HG03103 (cell line): ENCODE data around the gene ACAD9.
"Not testable (repeated sequence)": the region's sequence is repeated elsewhere in the genome, so short reads cannot be mapped to it uniquely, and the experiment has no call there.

ENCODE experiments used
- ATAC-seq: cut with Tn5 transposase; IDR thresholded peaks from one replicate; pipeline ENCODE4 v1.9.1; 2021; ENCODE audit warnings: low read depth; ENCODE audit not compliant: unreplicated experiment

Gene ACAD9

GRCh38 chr3:128879125-128879969 is at the start of gene ACAD9:
ACAD9 (plus strand) TSS chr3:128879620; CDS start chr3:128879692, 72 bp downstream.
- peak; percentile 80 for ATAC-seq

DNA sequence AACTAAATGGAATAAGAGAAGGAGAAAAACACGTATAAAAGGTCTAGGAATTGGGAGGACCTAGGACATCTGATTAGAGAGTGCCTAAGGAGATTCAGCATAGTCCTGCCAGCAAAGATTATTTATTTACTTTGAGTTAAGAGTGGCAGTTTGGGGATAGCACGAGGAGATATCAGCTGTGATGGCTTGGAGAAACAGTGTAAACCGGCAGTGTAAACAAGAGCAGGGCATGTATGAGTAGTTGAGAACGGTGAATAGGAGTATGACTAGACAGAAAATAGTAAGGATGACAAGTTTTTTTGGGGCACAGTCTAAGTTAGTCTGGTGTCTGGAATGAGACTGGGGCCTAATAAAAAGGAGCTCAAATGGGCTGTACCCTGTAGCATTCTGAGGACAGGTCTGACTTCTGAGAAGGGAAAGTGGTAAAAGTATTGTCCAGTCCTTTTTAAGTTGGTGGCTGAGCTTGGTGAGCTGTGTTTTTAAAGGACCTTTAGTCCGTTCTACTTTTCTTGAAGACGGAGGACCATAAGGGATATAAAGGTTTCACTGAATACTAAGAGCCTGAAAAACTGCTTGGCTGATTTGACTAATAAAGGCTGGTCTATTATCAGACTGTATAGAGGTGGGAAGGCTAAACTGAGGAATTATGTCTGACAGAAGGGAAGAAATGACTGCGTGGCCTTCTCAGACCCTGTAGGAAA is 49.3 kb upstream of the ACAD9 start:
- not testable (repeated sequence) for ATAC-seq

DNA sequence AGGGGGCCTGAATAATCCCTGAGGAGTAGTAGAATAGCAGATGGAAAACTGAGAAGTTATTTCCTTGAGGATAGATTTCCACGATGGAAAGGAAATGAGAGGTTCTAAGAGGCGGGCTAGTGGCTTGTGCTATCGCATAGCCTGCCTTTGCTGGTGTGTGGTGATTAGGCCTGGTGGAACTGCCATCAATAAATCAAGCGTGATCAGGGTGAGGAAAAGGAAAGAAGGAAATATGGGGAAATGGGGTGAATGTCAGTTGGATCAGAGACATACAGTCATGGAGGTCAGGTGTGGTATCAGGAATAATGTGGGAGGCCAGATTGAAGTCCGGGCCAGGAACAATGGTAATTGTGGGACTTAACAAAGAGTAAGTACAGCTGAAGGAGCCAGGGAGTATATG is 48.7 kb upstream of the ACAD9 start:
- not testable (repeated sequence) for ATAC-seq

DNA sequence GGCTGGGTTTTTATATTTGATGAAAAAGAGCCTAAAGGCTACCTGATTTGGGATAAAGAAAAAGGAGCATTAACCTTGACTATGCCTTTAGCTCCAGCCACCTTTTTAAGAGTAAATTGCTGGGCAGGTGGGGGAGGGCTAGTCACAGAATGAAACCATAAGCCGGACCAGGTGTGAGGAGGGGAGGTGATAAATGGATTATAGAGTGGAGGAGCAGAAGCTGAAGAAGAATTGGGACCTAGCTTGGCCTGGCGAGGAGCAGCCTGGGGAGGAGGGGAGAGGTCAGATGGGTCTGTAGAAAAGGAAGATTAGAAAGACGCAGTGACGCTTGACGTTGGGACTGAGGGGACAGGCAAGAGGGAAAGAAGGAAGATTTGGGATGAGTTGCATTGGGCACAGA is 46.4 kb upstream of the ACAD9 start:
- not testable (repeated sequence) for ATAC-seq

DNA sequence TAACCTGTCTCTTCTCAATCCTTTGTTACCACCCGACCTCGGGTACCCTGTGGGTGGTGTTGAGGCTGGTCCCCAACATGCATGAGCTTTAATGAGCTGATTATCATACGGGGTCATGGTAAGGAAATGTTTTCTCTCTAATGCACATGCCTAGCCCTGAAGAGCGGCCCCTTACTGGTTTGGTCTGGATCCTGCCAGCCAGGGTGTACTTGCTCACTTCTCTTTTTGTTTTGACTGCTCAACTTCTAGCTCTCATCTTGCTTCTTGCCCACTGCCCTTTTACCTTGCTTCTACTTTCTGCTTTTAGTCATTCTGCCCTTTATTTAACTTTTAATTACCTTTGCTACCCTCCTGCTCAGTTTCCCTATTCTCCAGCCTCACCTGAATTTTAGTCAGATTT is 44.3 kb upstream of the ACAD9 start:
- ATAC-seq, result no peak

GRCh38 chr3:128841926-128842920 is 37.2 kb upstream of the ACAD9 start:
- no peak for ATAC-seq

GRCh38 chr3:128844502-128844901 is 34.9 kb upstream of the ACAD9 start:
- no peak for ATAC-seq

- no peak for ATAC-seq
Observed at GRCh38 chr3:128845119-128845777, 34.2 kb upstream of the ACAD9 start.

- ATAC-seq, result peak; percentile 71
Observed at GRCh38 chr3:128845778-128846485, 33.5 kb upstream of the ACAD9 start.

DNA sequence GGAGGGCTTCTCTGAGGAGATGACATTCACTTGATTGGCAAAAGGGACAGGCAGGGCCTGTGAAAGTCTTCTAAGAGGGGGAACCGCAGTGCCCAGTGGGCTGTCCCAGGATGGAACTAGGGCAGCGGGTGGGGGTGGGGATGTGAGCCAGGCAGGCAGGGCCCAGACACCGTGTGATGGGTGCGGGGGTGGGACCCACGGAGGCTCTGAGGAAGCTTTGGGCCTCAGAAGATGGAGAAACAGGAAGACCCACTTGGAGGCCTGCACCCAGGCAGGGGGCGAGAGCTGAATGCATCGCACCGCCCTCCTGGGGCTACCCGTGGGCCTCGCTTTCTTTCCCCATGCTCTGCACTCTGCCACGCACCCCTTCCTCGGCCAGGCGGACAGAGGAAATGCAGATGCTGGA is 32.9 kb upstream of the ACAD9 start:
- no peak for ATAC-seq

DNA sequence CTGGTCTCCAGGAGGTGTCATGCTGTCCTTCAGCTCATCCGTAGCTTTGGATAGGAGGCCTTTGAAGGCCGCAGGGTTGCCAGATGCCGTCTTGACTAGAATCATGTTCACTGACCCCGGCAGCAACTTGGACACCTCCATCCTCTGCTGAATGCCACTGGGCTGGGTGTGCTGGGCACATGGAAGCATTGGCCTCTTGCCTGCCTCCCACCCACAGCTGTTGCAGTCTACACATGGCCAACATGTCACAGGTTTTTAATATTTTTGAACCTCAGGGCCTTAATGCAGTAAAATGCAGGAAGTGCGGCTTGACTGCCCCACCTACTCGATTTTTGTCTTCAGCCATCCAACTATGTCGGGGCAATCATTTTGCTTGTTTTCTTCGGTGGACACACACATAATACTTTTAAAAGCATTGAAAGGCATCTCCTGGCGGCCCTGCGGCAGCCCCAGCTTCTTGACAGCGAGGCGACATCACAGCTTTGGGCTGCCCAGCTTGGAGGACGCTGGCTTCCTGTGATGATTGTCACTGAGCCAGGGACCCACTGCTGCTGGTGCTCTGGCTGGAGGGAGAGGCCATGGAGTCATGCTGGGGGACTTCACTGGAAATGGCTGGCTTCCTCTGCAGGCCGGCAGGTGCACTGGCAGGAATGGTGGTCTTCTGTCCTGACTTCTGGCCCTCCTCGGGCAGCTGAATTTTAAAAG is 31.6 kb upstream of the ACAD9 start:
- no peak for ATAC-seq

GRCh38 chr3:128848936-128849335 is 30.5 kb upstream of the ACAD9 start:
- no peak for ATAC-seq

DNA sequence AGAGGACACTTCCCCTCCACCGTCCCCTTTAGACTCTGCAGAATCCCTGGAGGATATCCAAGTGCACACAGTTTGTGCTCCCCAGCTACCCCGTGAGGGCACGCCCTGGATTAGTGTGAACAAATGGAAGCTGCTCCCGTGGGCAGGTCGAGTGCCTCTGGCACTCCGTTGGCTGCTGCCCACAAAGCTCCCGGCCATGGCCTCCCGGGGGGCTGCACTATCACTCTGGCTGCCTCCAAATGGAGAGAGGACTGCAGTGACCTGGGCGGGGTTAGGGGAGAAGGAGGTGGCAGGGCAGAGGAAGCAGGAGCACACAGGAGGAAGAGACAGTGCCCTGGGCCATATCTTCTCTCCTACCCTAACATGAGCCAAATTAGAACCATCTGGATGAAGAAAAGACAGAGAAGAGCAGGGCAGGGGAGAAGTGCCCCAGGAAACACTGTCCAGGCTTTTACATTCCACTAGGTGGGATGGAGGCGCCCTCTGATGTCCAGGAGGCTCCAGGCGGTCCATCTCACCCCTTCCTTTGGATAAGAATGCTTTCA is 29.4 kb upstream of the ACAD9 start:
- no peak for ATAC-seq

- no peak for ATAC-seq
Observed at GRCh38 chr3:128850544-128850943, 28.9 kb upstream of the ACAD9 start.

GRCh38 chr3:128851601-128852000 is 27.8 kb upstream of the ACAD9 start:
- no peak for ATAC-seq

- ATAC-seq, result no peak
Observed at GRCh38 chr3:128853826-128854225, 25.6 kb upstream of the ACAD9 start.

GRCh38 chr3:128854475-128854874 is 24.9 kb upstream of the ACAD9 start:
- ATAC-seq, result no peak

DNA sequence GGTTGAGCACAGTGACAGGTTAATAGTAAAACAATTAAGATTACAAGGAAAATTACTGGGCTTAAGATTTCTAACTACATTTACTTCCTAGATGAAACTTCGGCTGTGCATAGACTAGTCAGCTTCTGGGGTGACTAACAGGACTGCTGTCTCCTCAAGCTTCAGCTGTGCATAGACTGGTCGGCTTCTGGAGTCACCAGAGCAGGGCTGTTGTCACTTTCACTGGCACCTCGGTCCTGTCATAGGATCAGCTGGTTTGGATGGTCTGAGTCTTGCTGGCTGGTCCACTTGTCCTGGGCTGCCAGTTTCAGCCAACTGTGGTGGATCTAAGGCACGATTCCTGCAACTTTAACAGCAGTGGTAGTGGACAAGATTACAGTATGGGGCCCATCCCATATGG is 23.9 kb upstream of the ACAD9 start:
- ATAC-seq, result no peak

DNA sequence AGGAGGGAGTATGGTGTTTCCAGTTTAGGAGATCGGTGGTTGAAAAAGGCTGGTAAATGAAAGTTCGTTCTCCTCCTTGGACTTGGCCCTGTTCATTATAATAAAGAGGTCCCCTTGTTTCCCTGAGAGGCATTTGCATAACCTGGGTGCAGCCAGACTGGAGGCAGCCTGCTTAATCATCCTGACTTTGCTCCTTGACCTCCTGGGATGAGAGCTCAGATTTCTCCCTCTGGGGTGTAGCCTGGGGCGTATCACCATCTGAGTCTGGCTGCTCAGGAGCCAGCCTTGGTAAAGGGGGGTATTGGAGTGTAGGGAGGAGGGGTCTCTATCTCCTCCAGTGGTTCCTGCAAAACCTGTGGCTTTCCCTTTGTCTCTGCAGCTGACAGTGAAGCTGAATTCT is 21.3 kb upstream of the ACAD9 start:
- no peak for ATAC-seq
